SW480 (cell line): Measurements from ENCODE around the gene PRKCA.

Source experiments
- DNase-seq: peaks from one replicate; pipeline ENCODE4 v3.0.0-alpha.2; 2016; ENCODE audit warnings: low spot score

The PRKCA gene

DNA sequence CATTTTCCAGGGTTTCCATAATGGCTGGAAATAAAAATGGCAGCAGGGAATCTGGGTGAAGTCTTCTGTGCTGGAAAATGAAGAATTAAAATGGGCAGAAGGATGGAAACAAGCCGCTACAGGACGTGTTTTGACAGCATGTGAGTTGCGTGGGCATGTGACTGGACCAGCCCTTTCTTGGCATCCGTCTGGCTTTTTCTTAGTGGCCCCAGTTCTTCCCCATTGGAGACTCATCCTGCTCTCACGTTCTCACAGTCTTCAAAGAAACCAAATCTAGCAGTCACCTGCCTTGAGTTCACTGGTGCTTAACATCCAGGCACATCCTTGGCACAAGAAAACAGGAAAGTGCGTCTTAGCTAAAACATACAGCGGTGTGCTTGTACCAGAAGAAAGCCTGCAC, 352.4 kb downstream of the PRKCA start:
- DNase-seq = no peak

DNA sequence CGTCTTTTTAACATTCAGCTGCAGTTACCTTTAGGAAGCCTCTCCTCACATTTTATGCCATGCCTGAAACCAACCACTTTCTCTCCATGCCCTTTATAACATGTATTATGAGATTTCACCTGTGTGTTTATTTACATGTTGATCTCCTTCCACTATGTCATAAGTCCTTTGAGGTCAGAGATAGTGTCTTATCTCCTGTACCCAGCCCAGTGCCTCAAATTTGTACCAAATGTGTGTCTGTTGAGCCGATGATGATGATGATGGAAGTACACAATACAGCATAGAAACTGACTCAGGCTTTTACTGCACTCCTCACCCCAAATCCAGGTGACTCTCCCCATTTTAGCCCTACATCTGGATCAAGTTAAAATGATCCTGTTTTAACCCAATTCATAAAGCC, 353.0 kb downstream of the PRKCA start:
- no peak for DNase-seq

DNA sequence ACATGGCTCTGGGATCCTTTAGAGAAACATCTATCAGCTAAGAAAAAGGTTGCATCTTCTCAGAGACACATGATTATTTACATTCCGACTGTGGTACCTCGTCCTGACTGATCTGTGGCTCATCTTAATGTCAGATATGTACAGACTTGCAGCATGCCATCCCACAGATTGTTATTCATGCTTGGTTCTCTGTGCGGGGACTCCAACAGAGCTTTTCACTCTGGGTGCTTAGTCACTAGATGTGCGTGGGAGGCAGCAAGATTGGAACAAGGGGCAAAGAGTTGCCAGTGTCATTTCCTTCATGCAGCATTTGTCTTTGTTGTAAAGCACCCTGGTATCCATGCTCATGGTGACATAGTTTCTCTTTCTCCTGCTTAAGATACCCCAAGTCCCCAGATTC, 353.4 kb downstream of the PRKCA start:
- peak; percentile 48 for DNase-seq

DNA sequence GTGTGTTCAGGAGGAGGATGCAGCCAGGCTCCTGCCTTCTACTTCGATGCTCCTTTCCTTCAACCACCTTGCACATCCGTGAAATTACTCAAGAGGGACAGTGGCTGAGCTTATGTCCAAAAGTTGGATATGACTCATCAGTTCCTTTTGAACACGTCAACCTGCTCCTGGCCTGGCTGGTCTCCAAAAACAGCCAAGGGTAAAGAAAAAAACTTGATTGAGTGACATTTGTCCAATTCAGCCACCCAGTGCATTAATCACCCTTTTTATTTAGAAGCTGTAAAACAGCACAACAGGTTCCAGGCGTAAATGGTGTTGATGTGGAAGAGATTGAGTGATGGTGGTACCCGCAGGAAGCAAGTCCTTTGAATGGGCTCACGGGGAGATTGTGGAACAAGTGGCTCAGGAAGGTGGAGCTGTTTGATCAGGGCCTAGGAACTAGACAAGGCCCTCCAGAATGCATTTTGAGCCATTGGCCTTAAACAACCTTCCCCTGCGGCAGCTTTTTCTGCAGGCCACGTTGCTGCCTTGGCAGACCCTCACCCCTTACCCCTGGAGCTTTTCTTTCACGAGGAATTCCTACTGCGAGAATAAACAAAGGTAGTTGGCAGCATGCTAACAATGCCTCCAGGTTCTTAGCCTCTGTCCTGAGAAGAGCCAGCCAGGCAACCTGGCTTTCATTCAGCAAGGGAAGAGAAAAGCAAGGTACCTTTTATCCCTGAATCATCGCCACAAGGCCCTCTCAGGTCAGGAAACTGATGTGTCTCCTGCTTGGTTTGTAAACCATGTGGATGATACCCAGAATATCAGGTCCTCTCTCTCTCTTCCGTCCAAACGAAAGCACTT, 359.2 kb downstream of the PRKCA start:
- peak; percentile 72 for DNase-seq

DNA sequence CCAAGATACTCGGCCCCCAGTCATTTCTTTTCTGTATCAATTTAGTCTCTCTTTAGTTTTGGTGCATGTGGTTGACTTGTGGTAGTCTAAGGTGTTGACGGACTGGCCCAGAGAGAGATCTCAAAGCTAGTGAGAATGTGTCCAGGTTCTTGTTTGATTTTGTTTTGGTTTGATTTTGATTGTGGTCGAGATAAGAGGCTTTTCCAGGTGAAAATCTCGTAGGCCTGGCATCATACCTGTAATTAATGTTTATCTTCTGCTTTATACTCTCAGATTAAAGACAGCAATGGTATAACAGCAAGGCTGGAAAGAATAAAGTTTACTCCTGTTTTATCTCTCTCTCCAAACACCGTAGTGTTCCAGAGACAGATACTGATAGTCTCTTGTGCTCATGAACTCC, 360.1 kb downstream of the PRKCA start:
- DNase-seq = no peak

DNA sequence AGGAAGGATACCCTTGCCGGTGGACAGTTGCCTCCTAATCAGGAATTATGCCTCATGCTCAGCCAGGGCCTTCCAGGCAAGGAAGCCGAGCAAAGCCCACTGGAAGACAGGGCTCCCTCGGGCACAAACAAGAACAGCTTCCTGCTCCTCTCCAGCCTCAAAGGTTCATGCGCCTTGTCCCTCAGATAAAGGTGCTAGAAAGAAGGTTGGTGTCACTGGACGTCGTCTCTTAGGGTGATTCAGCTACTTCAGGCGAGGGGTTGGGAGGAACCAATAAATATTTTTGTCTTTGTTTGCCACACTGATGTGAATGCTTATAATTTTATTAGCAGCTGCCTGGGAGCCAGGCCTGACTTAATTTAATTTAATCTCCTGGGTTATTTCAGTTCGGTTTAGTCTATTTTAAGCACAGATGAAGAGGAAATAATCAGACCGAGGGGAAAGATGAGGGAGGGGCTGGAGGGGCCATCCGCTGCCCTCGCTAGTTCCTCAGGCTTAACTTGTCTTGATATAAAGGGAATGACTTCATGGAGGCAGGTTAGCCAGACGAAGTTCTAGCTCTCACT, 360.7 kb downstream of the PRKCA start:
- no peak for DNase-seq

DNA sequence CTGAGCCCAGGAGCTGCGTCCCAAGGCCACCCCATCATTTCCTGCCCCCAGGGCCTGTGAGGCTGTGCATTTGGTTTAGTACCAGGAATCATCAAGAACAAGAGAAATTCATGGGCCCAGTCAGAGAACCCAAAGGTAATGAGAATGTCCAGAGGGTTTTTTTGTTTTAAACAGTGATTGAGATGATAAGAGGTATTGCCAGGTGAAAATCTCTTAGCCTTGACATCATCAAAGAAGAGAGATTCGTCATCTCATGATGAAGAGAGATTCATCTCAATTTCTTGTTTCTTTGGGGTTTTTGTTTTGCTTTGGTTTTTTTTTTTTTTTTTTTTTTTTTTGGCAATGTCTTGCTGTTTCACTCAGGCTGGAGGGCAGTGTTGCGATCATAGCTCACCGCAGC, 361.9 kb downstream of the PRKCA start:
- no peak for DNase-seq

DNA sequence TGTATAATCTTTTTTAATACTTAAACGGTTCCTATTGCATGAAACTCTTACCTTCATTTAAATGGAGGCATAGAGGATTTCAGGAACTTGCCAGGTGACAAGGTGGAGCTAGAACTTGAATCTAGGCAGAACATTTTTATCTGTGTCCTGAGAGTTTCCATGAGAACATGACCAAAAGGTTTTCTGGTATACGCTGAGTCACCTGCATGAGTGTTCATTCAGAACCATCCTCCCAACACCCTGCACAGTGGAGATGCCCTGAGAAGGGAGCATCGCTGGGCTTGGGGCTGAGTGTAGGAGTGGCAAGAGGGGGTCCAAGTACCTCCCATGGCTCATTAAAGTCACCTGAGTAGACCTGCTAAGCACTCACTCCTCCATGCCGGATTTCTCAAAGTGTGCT, 362.8 kb downstream of the PRKCA start:
- no peak for DNase-seq

DNA sequence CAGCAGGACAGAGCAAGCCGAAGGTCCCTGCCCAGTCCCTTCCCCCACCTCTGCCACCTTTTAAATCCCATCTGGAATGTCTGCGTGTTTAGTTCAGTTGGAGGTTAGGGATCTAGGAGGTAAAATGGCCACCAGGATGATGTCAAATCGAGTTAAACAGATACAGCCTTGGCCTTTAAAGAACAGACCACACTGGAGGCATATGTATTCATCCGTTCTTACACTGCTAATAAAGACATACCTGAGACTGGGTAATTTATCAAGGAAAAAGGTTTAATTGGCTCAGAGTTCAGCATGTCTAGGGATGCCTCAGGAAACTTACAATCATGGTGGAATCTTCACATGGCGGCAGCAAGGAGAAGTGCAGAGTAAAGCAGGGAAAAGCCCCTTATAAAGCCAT, 364.7 kb downstream of the PRKCA start:
- DNase-seq = no peak

DNA sequence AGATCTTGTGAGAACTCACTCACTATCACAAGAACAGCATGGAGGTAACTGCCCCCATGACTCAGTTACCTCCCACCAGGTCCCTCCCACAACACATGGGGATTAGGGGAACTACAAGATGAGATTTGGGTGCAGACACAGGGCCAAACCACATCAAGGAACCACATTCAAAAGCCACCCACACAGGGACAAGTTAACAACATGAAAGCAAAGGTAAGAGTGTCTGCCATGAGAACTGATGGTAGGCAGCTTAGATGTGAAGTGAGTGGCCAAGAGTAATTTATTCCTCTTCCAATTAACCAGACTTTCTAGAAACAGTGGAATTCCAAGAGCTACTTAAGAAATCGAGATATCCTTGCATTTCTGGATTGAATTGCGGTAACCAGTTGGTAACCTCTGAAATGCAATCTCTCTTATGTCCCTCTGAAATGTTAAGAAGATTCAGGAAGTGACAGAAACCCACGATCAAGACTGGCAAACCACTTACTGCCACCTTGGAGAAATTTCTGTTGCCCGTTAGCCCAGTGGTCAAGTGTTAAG, 365.1 kb downstream of the PRKCA start:
- peak; percentile 89 for DNase-seq

DNA sequence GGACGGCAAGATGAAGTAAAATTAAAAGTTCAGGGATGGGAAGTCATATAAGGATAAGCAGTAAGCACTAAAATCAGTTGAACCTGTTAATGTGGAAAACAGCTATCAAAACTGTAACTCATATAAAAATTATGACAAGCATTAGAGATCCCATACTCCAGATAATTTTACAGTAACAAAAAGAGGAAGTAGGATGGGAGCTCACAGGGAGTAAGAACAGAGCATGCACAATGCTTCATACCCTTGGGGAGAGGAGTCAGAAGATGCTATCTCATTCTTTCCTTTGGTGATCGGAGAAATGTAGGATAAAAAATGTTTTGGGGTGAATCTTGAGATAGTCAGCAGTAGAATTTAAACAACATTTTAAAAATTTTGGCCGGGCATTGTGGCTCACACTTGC, 367.8 kb downstream of the PRKCA start:
- DNase-seq = no peak

DNA sequence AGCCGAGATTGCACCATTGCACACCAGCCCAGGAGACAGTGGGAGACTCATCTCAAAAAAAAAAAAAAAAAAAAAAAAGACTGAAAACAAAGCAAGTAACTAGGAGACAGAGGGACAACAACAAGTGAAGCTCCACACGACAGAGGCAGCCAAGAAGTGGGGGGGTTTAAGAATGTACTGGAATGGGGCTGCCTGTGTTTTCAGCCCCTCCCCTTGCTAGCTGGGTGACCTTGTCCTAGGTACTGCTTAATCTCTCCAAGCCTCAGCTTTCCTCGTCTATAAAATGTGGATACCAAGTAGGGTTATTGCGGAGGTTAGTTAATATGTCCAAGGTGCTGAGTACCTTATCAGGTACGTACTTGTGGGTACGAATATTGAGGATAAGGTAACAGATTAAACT, 368.7 kb downstream of the PRKCA start:
- no peak for DNase-seq

DNA sequence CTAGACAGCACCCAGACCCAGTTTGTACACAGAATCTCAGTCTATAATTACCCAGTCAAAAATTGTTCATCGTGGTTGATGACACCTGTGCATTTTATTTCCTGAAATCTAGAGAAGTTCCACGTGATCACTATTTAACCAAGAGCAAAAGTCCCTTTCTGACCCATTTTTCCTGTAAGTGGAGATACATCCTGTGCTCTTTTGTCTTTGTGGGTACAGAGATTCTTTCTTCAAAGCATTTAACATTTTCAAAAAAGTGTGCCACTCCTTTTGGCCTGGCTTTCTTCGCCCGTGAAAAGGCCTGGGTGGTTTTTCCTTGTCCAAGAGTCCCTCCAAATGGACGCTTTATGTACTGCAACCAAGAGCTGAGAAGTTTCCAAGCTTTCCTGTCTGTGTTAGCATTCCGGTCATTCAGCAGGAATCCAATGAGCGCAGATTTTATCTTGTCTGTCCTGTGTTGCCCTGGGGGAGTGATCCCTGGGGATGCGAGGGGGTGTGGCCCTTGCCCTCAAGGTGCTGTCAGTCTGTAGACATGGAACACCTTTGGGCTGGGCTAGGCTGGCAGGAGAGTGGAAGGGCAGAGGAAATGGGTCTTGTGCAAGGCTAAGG, 371.4 kb downstream of the PRKCA start:
- DNase-seq = peak; percentile 67

DNA sequence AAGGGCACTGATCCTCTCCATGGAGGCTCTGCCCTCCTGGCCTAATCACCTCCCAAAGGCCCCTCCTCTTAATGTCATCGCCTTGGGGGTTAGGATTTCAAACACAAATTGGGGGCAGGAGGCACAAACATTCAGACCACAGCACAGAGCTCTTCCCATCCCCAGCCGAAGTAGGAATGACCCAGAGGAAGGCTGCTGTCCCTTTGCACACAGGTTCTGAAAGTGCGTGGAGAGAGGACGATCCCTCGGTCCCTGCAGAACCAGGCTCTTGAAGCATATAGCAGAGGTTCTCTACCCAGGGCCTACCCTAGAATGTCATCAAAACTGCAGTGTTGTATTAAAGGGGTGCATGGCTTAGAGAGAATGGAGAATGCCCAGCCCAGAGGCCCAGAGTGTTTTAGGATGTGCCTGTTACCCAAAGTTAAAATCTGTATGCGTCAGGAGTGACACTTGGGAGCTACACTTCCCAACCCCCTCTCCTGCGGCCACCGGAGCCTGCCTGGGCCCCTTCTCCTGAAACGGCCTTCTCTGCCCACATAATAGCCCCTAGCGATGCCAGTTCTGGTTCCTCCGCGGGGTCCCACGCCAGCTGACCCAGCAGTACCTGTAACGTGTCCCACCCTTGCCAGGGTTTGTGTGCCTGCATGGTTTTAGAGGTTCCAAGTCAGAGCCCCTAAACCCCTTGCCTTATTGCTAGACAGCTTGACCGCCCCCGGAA, 373.0 kb downstream of the PRKCA start:
- DNase-seq = no peak

DNA sequence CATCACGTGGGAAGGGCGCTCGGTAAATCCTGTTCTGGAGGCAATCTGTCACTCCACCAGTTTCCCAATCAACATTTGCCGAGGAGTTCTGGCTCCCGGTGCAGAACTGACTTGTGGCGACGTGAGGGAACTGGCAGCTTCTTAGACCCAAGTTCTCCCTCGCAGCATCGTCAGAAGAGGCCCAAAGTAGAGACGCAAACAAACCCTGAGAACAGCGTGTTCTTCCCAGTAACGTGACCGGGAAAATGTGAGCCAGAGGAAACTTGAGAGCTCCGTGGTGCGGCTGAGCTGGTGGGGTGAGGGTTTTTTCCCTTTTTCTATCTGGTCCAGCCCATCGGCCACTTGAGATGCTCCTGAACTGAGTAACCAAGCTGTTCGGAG, 373.6 kb downstream of the PRKCA start:
- no peak for DNase-seq

DNA sequence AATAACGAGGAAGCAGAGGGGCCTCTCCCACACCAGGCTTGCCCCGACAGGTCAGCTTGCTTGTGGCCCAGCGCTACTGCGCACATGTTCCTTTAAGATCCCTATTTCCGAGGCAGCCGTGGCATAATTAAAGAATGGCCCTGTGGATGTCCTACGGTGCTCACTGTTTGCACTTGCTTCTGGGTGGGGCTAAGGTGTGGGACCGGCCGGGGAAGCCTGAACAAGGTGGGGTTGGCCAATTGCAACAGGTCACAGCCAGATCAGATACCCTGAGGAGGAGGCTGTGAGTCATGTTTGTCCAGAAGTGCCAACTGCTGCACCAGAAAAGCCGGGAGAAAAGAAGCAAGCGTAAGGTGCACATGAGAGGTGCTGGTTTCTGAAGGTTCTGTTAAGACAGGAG, 374.0 kb downstream of the PRKCA start:
- DNase-seq = peak; percentile 73

DNA sequence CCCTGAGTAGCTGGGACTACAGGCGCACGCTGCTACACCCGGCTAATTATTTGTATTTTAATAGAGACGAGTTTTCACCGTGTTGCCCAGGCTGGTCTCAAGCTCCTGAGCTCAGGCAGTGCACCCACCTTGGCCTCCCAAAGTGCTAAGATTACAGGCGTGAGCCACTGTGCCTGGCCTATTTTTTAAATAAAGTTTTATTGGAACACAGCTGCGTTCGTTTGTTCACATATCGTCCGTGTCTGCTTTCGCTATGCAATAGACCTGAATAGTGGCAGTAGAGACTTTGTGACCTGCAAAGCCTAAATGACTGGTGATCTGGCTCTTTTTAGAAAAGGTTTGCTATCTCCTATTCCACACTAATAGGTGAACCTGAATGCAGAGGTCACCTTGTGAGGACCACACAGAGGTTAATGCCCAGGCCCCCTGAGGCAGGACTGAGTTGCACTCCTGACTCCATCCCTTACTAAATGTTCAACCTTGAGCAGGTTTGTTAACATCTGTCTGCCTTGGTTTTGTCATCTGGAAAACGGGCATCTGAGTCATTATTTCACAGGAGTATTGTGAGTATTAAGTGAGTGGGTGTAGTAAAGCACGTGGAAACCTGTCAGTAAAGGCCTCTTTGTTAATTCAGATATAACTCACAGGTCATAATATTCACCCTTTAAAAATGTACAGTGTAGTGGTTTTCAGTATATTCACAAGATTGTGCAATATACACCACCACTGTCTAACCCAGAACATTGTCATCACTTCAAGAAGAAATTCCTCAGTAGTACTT, 375.0 kb downstream of the PRKCA start:
- DNase-seq = no peak

DNA sequence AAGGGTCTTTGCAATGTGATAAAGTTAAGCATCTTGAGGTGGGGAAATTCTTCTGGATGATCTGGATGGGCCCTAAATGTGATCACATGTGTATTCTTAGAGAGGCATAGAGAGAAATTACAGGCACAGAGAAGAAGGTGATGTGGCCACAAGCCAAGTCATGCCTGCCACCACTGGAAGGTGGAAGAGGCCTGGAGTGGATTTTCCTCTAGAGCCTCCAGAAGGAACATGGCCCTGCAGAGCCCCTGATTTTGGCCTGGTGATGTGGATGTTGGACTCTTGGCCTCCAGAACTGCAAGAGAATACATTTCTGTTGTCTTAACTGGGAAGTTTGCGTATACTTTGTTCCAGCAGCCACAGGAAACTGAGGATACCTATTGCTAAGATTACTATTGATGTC, 375.6 kb downstream of the PRKCA start:
- DNase-seq = no peak

DNA sequence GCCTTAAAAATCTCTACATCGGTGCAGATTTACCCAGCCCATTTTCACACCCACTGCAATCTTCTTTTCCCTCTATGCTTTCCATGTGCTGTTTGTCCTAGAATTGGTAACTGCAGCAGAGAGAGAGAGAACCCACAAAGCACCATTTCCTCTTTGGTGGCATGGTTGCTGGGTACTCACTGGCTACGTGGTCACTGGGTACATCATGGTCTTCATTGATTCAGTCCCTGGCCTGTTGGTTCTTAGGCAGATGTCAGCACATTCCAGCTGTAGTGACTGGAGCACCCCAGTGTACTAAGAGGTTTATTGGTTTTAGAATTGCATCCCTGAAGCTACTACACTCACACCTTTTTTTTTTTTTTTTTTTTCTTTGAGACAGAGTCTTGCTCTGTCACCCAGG, 376.4 kb downstream of the PRKCA start:
- DNase-seq = no peak

DNA sequence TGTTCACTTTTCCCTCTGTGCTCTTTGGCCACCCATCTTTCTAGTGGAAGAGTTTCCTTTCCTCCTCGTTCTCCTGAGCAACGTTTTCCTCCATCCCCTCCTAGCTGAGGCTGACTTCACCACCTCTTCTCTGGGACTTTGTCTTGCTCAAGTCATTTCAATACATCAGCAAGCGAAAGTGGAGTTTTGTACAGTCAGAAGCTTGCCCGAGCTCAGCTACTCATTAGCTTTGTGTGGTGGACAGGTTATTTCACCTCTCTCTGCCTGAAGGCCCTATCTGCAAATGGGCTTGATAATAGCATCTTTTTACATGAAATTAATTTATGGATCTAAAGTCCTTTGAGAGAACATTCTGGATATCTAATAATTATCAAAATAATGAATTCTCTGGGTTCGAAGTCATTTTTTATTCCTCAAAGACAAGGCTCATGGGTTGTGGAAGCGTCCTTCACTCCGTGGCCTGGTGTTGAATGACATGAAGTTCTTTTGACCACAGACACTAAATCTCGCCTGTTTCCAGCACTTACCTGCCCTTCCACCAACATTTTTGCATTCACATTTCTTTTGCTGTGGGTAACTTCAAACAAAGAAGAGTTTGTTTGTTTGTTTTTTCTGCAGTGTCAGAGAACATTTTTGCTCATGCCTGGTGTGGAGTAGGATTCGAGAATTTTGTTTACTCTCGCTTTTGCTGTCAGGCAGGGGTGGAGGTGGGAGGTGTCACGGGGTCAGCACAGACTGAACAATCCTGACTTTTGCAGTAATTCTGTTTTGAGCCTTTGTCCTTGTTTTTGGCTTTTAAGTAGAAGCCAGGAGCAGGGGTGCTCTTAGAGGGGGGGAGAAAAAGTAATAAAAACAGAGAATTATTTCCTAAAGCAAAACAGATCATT, 377.5 kb downstream of the PRKCA start:
- DNase-seq = peak; percentile 64

DNA sequence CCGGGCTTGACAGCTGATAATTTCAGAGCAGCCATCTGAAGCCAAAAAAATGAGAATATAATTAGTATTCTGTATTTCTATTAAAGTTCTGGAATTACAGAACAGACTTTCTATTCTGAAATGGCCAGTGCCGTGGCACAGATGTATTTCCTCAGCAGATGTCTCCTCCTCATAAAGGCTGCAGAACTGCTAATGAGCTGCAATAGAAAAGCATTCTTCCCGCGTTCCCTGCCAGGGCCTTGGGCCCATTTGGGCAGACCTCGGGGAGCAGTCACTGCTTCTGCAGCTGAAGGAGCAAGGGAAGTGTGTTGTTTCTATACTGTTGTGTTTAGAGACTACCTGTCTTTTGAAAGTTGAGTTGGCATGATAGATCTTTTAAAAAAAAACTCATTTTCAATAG, 379.9 kb downstream of the PRKCA start:
- no peak for DNase-seq
